ENCODE measurements around the gene FBP1.
"Not testable (repeated sequence)": the region's sequence is repeated elsewhere in the genome, so short reads cannot be mapped to it uniquely, and the experiment has no call there.

The FBP1 gene

DNA sequence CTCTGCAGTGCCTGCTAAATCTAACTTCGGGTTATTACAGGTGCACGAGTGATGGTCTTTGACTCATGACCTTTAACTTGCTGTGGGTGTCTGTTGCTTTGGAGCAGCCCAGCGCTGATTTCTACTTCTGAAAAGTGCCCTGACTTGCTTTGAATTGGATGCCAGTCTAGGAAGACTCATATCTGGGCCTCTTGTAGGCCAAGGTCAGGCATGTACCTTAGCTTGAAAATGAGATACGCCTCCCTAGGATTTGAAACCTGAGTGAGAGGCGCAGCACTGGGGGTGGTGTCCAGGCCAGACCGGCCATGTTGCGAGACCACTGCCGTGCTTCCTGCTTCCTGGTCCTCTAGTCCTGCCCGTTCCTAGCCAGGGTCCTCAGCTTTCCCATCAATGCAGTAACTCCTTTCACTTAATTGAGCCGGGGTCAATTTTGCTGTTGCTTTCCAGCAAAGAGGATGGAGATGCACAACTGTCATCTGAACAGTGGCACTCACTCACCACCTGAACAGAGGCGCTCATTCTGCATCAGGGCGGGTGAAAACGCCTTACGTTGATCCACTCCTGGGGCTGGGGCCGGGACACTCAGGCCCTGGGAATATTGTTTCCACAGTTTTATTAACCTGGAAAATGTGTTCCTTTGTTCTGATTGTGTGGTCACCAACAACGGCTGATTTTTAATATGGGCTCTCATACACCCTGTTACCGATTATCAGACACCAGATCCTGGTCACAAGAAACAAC, 70.2 kb downstream of the FBP1 start:
- no peak for DNase-seq

DNA sequence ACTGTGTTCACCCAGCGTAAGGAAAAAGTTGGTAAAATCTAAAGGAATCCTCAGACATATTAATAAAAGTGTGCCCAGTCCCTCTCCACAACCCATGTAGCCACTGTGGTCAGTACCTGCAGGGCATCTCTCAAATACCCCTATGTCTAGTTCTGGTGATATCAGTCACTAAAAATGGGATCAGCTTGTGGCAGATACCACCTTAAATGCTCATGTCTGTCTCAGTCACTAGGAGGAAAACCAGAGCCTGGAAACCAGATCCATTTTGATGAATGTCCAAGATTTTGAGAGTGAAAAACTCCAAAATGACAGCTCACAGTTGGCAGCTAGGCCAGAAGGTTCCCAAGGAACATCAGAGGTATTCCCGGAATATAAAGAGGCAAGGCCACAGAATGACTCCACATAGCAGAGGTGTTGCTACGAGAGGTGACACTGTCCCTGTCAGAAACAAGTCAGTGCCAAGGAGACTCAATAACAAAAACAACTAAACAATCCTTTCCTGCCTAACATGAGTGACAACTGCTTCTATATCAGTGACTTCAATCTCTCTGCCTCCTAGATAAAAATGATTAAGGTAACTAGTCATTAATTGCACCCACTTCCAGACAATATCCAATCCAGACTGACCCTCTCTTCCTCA, 70.9 kb downstream of the FBP1 start:
- DNase-seq: no peak

DNA sequence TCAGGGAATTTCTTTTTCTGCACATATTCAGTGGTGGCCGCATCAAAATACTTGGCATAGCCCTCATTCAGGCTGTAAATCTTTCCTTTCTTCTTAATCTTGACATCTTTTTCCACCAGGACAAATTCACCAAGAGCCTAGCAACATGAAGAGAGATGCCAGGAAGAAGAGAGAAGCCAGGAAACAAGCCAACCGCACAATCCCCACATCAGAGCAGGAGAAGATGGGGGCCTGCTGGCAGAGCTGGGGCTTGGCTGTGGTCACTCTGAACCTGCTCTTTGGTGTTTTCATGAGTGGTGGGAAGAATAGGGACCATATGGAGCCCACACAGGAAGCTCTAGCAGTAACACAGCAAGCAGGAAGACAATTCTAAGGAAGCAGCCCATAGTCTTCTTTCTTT, 72.0 kb downstream of the FBP1 start:
- no peak for DNase-seq

DNA sequence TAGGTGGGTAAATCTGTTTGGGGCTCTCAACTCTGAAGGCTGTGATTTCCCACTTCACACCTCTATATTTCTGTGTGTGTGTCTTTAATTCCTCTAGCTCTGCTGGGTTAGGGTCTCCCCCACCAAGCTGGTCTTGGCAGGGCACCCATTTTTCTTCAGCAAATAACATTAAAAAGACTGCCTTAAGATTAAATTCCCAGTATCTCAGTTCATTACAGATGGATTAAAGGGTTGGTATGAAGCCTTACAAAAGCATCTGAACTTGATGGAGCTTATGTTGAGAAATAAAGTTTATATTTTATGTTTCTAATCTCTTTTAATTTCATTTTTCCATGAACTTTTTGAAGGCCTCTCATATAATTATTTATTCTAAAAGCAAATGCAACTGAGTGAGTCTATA, 72.8 kb downstream of the FBP1 start:
- no peak for DNase-seq

DNA sequence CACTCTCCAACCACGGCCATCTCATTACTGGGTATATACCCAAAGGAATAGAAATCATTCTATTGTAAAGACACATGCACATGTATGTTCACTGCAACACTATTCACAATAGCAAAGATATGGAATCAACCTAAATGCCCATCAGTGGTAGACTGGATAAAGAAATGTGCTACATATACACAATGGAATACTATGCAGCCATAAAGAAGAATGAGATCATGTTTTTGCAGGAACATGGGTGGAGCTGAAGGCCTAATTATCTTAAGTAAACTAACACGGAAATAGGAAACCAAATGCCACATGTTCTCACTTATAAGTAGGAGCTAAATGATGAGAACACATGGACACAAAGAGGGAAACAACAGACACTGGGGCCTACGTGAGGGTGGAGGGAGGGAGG, 75.0 kb downstream of the FBP1 start:
- DNase-seq: not testable (repeated sequence)

DNA sequence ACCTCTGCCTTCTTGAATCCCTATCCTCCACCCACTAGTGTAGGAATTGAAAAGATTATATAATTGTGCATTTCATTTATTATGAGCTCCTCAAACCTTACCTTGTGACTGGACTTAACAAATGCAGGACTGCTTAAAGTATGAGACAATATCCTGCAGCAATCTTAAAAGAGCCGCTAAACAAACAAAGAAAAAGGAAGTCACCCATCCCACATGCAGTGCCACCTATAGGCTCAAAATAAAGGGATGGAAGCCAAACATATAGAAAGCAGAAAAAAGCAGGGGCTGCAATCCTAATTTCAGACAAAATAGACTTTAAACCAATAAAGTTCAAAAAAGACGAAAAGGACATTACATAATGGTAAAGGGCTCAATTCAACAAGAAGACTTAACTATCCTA, 75.8 kb downstream of the FBP1 start:
- DNase-seq: no peak

DNA sequence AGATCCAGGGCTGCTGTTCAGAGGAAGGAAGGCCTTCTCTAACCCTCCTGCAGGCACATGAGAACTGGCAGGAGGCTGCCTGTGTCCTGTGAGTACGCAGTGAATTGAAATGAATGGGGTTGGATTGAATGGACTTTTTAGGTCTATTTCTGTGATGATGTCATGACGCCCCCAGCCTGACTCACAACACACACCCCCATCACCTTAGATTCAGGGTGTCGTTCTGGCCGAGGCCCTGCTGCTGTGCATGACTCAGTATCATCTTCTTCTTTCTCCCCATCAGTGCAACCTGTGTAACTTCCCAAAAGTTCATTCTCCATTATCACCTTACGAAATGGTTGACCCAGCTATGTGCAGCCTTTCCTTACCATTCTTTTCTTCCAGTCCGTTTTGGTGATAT, 79.1 kb downstream of the FBP1 start:
- DNase-seq: no peak

DNA sequence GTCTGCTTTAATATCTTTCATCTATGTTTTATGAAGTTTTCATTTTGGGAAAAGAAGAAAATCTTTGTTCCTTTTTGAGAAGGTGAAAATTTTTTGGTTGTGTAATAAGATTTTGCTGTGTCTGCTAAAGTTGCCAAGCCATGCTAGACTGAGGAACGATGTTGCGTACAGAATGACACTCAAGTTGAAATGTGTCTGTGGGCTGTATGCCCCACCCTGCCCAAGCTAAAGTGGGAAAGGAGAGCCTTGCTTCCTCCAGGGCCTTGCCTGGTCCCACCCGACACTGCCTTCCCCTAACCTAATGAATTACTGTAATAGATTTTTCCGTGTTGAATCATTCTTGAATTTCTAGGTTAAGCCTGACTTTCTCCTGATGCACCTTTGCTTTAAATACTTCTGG, 81.9 kb downstream of the FBP1 start:
- no peak for DNase-seq

DNA sequence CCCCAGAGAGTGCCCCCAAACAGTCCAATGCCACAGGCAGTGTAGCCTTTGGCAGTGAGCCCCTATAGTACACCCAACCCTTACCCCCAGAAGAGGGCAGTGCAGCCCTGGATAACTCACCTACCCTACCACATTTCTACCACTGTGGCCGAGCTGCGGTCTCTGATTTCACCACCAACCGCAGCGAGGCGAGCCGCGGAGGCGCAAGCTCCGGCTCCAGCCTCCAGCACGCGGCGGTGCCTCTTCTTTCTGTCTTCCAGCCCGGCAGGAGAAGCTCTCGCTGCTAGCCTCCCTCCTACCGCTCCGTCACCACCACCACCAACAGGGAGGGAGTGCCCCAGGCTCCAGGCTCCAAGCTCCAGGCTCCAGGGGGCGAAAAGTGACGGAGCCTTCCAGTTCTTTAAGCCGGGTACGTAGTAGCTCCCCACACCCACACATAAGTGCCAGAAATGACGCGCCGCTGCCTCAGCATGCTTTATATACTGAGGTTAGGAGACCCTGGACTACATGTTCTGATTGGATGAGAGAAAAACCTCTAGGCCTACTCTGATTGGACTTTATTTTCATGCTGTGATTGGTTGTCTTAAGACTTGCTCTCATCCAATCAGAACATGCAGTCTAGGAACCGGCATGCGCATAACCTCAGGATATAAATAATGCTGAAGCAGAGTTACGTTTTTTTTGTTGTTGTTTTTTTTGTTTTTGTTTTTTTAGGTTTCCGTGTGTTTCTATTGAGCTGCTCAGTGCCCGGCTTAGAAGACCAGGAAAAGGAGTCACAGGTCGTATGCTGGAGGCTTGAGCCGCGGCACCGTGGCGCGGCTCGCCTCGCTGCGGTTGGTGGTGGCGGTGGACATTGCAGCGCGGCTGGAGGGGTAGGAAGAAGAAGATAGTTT, 84.6 kb downstream of the FBP1 start, which contains the start of gene PCAT7:
Gene PCAT7, plus strand, starts transcription at position 645 of the 893 bp plus-strand sequence.
- no peak for DNase-seq

DNA sequence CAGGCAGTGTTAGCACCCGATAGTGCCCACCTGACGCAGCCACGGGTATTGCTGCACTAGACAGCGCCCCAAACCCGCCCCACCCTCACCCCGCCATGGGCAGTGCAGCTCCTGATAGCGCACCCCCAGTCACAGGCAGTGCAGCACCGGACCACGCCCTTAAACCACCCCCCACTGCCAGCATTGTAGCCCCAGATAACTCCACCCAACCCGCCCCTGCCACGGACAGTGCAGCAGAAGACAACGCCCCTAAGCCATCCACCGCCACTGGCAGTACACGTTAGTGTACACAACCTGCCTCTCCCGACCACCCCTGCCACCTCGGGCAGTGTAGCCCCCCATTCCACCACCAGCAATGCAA, 85.3 kb downstream of the FBP1 start:
- DNase-seq: no peak

Measured in activated naive CD4-positive, alpha-beta T cell treated with anti-CD3 and anti-CD28 coated beads, Interleukin-2, amount 50 U/mL, for 16 hours (primary cell).